SK-N-SH (cell line): ENCODE results near the gene DCUN1D1. TPM values are rescaled to one million over a fixed set of nuclear protein-coding genes. Genes with fewer than 3 reads are reported as not detected.

Experiments used
- CTCF ChIA-PET: fragments of 300-600, 350-600 bp; formaldehyde crosslinking; extraction: SDS; loops from one replicate; lab custom pipeline; 2021; lab: Yijun Ruan, JAX
- POLR2A ChIA-PET: fragments of 350-600 bp; sonication (Branson Sonifier 250); formaldehyde crosslinking; extraction: SDS; loops from one replicate; lab custom pipeline; 2020; ENCODE audit warnings: antibody characterized with exemption, inconsistent platforms; lab: Yijun Ruan, JAX
- DNase-seq: peaks from one replicate; pipeline ENCODE4 v3.0.0; 2012
- H2AFZ ChIP-seq: fragments of 200-600 bp; sonication (generic); 2 replicates; pipeline ENCODE4 v1.8.1; 2016; ENCODE audit warnings: antibody characterized with exemption, mild to moderate bottlenecking, low read depth
- H3F3A ChIP-seq: fragments of 200-600 bp; sonication (generic); replicated peaks from 2 replicates; pipeline ENCODE3; 2016; ENCODE audit warnings: antibody characterized with exemption, mild to moderate bottlenecking; ENCODE audit not compliant: insufficient read depth
- H3K27ac ChIP-seq, 2 experiments: fragments of 200-500 bp in 1 of 2; fragments of 200-600 bp in 1 of 2; sonication (Bioruptor generic) in 1 of 2; sonication (generic), shearing (Covaris generic) in 1 of 2; 2 replicates each; pipeline versions ENCODE4 v1.5.1 to v1.6.1; 2014 to 2016; ENCODE audit warnings: low read depth in 2 of 2, inconsistent platforms in 1 of 2, low read length in 1 of 2, mild to moderate bottlenecking in 1 of 2, mixed read lengths in 1 of 2
- H3K27me3 ChIP-seq: fragments of 200-600 bp; sonication (generic), shearing (Covaris generic); 2 replicates; pipeline ENCODE4 v1.6.1; 2016; ENCODE audit warnings: mixed run types; ENCODE audit not compliant: insufficient read depth
- H3K36me3 ChIP-seq, 2 experiments: fragments of 200-500 bp in 1 of 2; fragments of 200-600 bp in 1 of 2; sonication (Bioruptor generic) in 1 of 2; sonication (generic) in 1 of 2; replicated peaks in 1 of 2; 2 replicates each; pipeline versions ENCODE3 to v1.5.1; 2014 to 2016; ENCODE audit warnings: low read length in 1 of 2, mild to moderate bottlenecking in 1 of 2; ENCODE audit not compliant: insufficient read depth in 2 of 2, control insufficient read depth in 1 of 2
- H3K4me1 ChIP-seq, 2 experiments: fragments of 200-500 bp in 1 of 2; fragments of 200-600 bp in 1 of 2; sonication (Bioruptor generic) in 1 of 2; sonication (generic), shearing (Covaris generic) in 1 of 2; 2 replicates each; pipeline versions ENCODE4 v1.5.1 to v1.6.1; 2014 to 2016; ENCODE audit warnings: low read depth in 1 of 2, low read length in 1 of 2, mixed run types in 1 of 2; ENCODE audit not compliant: insufficient read depth in 2 of 2, control insufficient read depth in 1 of 2
- H3K4me2 ChIP-seq: fragments of 200-600 bp; sonication (generic), shearing (Covaris generic); 2 replicates; pipeline ENCODE4 v1.6.1; 2017; ENCODE audit warnings: mixed run types
- H3K4me3 ChIP-seq, 2 experiments: fragments of 200-500 bp in 1 of 2; fragments of 200-600 bp in 1 of 2; sonication (Bioruptor generic) in 1 of 2; sonication (generic), shearing (Covaris generic) in 1 of 2; 2 replicates each; pipeline versions ENCODE4 v1.5.1 to v1.8.1; 2014 to 2016; ENCODE audit warnings: low read depth in 2 of 2, inconsistent platforms in 1 of 2, low read length in 1 of 2, mild to moderate bottlenecking in 1 of 2, mixed read lengths in 1 of 2, moderate library complexity in 1 of 2
- H3K79me2 ChIP-seq: fragments of 200-600 bp; sonication (generic); 2 replicates; pipeline ENCODE4 v1.8.1; 2017; ENCODE audit warnings: mild to moderate bottlenecking; ENCODE audit not compliant: insufficient read depth
- H3K9ac ChIP-seq: fragments of 200-600 bp; sonication (generic); 2 replicates; pipeline ENCODE4 v1.6.1; 2017; ENCODE audit warnings: mixed run types
- H3K9me2 ChIP-seq: fragments of 200-600 bp; sonication (generic); 2 replicates; pipeline ENCODE4 v1.6.1; 2017; ENCODE audit warnings: mixed run types
- H3K9me3 ChIP-seq: fragments of 200-600 bp; sonication (generic); 2 replicates; pipeline ENCODE4 v1.6.1; 2017; ENCODE audit warnings: mixed run types, mild to moderate bottlenecking, moderate library complexity
- H4K20me1 ChIP-seq: fragments of 200-600 bp; sonication (generic); 2 replicates; pipeline ENCODE4 v1.6.1; 2017; ENCODE audit warnings: mild to moderate bottlenecking, mixed run types; ENCODE audit not compliant: insufficient read depth
- EP300 ChIP-seq, 2 experiments: IDR thresholded peaks; 2 replicates each; pipeline versions ENCODE4 v1.4.0 to v1.6.1; 2012; ENCODE audit warnings: borderline replicate concordance in 1 of 2, low read depth in 1 of 2, low read length in 1 of 2
- FOSL2 ChIP-seq: IDR thresholded peaks from 2 replicates; pipeline ENCODE4 v1.4.0; 2012; ENCODE audit warnings: low read depth, mild to moderate bottlenecking, moderate library complexity, borderline replicate concordance
- GABPA ChIP-seq: IDR thresholded peaks from 2 replicates; pipeline ENCODE4 v1.4.0; 2012; ENCODE audit warnings: low read depth, mild to moderate bottlenecking
- JUND ChIP-seq: IDR thresholded peaks from 2 replicates; pipeline ENCODE4 v1.4.0; 2012
- MAX ChIP-seq: IDR thresholded peaks from 2 replicates; pipeline ENCODE4 v1.4.0; 2012; ENCODE audit warnings: low read depth
- MEF2A ChIP-seq: IDR thresholded peaks from 2 replicates; pipeline ENCODE4 v1.4.0; 2012; ENCODE audit warnings: low read depth, borderline replicate concordance
- MXI1 ChIP-seq: IDR thresholded peaks from 2 replicates; pipeline ENCODE4 v1.6.1; 2012; ENCODE audit warnings: mild to moderate bottlenecking, low read depth, low read length, improper control_type of control experiment
- NFIC ChIP-seq: IDR thresholded peaks from 2 replicates; pipeline ENCODE4 v1.4.0; 2012; ENCODE audit warnings: borderline replicate concordance
- PBX3 ChIP-seq: IDR thresholded peaks from 2 replicates; pipeline ENCODE4; 2012
- RCOR1 ChIP-seq: fragments of 150-350 bp; IDR thresholded peaks from 2 replicates; pipeline ENCODE4 v1.6.1; 2017; ENCODE audit warnings: antibody characterized with exemption, low read length
- RXRA ChIP-seq: IDR thresholded peaks from 2 replicates; pipeline ENCODE4 v1.4.0; 2012; ENCODE audit warnings: low read depth, mild to moderate bottlenecking, borderline replicate concordance
- TCF12 ChIP-seq: IDR thresholded peaks from 2 replicates; pipeline ENCODE4 v1.4.0; 2012
- TEAD4 ChIP-seq: IDR thresholded peaks from 2 replicates; pipeline ENCODE4 v1.4.0; 2012; ENCODE audit warnings: mild to moderate bottlenecking, borderline replicate concordance; ENCODE audit not compliant: insufficient read depth
- USF1 ChIP-seq: IDR thresholded peaks from 2 replicates; pipeline ENCODE4 v1.4.0; 2012; ENCODE audit warnings: low read depth, borderline replicate concordance
- USF2 ChIP-seq: fragments of 150-350 bp; IDR thresholded peaks from 2 replicates; pipeline ENCODE4 v1.6.1; 2017; ENCODE audit warnings: antibody characterized with exemption, low read length, low read depth, borderline replicate concordance
- YY1 ChIP-seq: IDR thresholded peaks from 2 replicates; pipeline ENCODE4 v1.4.0; 2012; ENCODE audit warnings: low read depth, mild to moderate bottlenecking
- ZBTB33 ChIP-seq: IDR thresholded peaks from 2 replicates; pipeline ENCODE4 v1.4.0; 2012; ENCODE audit warnings: low read depth, borderline replicate concordance
- WGBS: methylation state at CpG from one replicate; pipeline ENCODE4 v1.1.6; 2017; ENCODE audit warnings: low lambda C conversion rate; 5-methylcytosine and 5-hydroxymethylcytosine counted together
- polyA plus RNA-seq, 3 experiments: library from polyadenylated mRNA; depleted of rRNA; stranded (reverse); fragments of >200 nt; gene quantifications; 2 replicates each; pipeline ENCODE4 v1.2.3, GENCODE V29; 2012

Gene DCUN1D1
- polyA plus RNA-seq, 1 of the 3 experiments (the other 2 are of a cell fraction): 4.5 TPM

- DNase-seq: no peak
- Histone ChIP-seq H3K27me3 (no peaks in the 10 kb centered on the region), H3K36me3 (peaks cover 37% of the 10 kb centered on the region in 2 experiments), H4K20me1 (peaks cover 7% of the 10 kb centered on the region), H3F3A (peaks cover 11% of the 10 kb centered on the region), H3K4me1 (peaks cover 6 to 11% of the 10 kb centered on the region in 2 experiments; a peak in 2 of 4 replicates), H3K4me3 (no peak overlapping the region), H2AFZ (no peak overlapping the region), H3K27ac (no peak overlapping the region), H3K9ac (no peak overlapping the region), H3K4me2 (no peak overlapping the region), H3K9me3 (no peaks in the 10 kb centered on the region), H3K79me2 (peaks cover 43% of the 10 kb centered on the region), H3K9me2 (no peaks in the 10 kb centered on the region)
- ChIA-PET POLR2A (no interaction called here), CTCF (interaction anchor here (0.6 kb wide), 1 partner anchor 442 kb away, joined by 3 read pairs; no protein-coding TSS in a partner anchor)
- TF ChIP-seq NFIC: no peak
- no peak for TF ChIP-seq RCOR1
- TF ChIP-seq USF1: no peak
- TF ChIP-seq MXI1: no peak
- TF ChIP-seq TCF12: no peak
- no peak for TF ChIP-seq FOSL2
- no peak for TF ChIP-seq RXRA
- TF ChIP-seq YY1: no peak
- TF ChIP-seq TEAD4: no peak
- TF ChIP-seq EP300 (IDR thresholded peaks at IDR 0.05; ENCODE audit: borderline replicate concordance in 1 of 2, low read depth in 1 of 2, low read length in 1 of 2): no peak
Measured at GRCh38 chr3:182962166-182962565, 18.2 kb downstream of the DCUN1D1 start.

GRCh38 chr3:182959474-182960350, 20.6 kb downstream of the DCUN1D1 start:
- Histone ChIP-seq H3K79me2 (peaks cover 19% of the 10 kb centered on the region; the same call in 1 of the 2 replicates), H4K20me1 (no peaks in the 10 kb centered on the region), H3K4me2 (no peak overlapping the region), H3K4me1 (peaks cover 3 to 11% of the 10 kb centered on the region in 2 experiments; a peak in 2 of 4 replicates), H3F3A (peaks cover 11% of the 10 kb centered on the region), H3K4me3 (no peak overlapping the region), H3K9ac (no peak overlapping the region), H3K9me2 (no peaks in the 10 kb centered on the region), H2AFZ (no peak overlapping the region), H3K27ac (no peak overlapping the region; a peak in 1 of 4 replicates), H3K9me3 (no peaks in the 10 kb centered on the region), H3K36me3 (peaks cover 45 to 50% of the 10 kb centered on the region in 2 experiments), H3K27me3 (no peaks in the 10 kb centered on the region)
- WGBS: 82% methylated on average over 3 of the region's 4 CpGs
- TF ChIP-seq MAX (no peak), PBX3 (no peak), GABPA (no peak), RCOR1 (no peak), JUND (no peak), YY1 (no peak), MEF2A (no peak), USF2 (no peak), ZBTB33 (no peak)
- no peak for DNase-seq
- ChIA-PET CTCF (no interaction called here), POLR2A (interaction anchor here (0.5 kb wide), 1 partner anchor 165 kb away, joined by 3 read pairs; no protein-coding TSS in a partner anchor)
